A549 (cell line): Measurements from ENCODE around the gene ZNF423. TPM values are rescaled to one million over a fixed set of nuclear protein-coding genes. Genes with fewer than 3 reads are reported as not detected.

ENCODE experiments used
- ATAC-seq, 2 experiments: fragments of 200-7000 bp in 1 of 2; fragments of >200 bp in 1 of 2; cut with Nextera tagmentation in 1 of 2; cut with Tn5 transposase in 1 of 2; 3 replicates each; pipeline versions ENCODE4 v1.8.0 to v1.9.1; 2018 to 2020; ENCODE audit warnings: mild to moderate bottlenecking in 1 of 2, moderate library complexity in 1 of 2
- CTCF ChIA-PET: fragments of 300-600 bp; sonication (Branson Sonifier 250); formaldehyde crosslinking; extraction: SDS; loops from one replicate; lab custom pipeline; 2021; ENCODE audit warnings: antibody characterized with exemption, inconsistent platforms; lab: Yijun Ruan, JAX
- POLR2A ChIA-PET: fragments of 350-600 bp; formaldehyde crosslinking; extraction: SDS; loops from one replicate; lab custom pipeline; 2021; ENCODE audit warnings: antibody characterized with exemption, inconsistent platforms; lab: Yijun Ruan, JAX
- DNase-seq, 2 experiments: peaks; one replicate each; pipeline versions ENCODE4 v3.0.0 to v3.0.0-alpha.2; 2011 to 2016; ENCODE audit warnings: low read depth in 1 of 2, low spot score in 1 of 2
- FAIRE-seq: peaks from 2 replicates; lab custom pipeline; 2011; peaks lifted over from hg19 to GRCh38; lab: Jason Lieb, UNC
- H3K27ac ChIP-seq, 2 experiments: fragments of >200 bp; sonication (Bioruptor Twin); formaldehyde crosslinking; 3 replicates each; pipeline ENCODE4 v1.5.1; 2016 to 2017
- H3K4me1 ChIP-seq: fragments of >200 bp; sonication (Bioruptor Twin); formaldehyde crosslinking; 3 replicates; pipeline ENCODE4 v1.6.1; 2016
- H3K4me2 ChIP-seq: fragments of >200 bp; sonication (Bioruptor Twin); formaldehyde crosslinking; 3 replicates; pipeline ENCODE4 v1.6.1; 2016
- H3K4me3 ChIP-seq: fragments of >200 bp; sonication (Bioruptor Twin); formaldehyde crosslinking; 3 replicates; pipeline ENCODE4 v1.5.1; 2016
- H3K9me3 ChIP-seq: fragments of >200 bp; sonication (Bioruptor Twin); formaldehyde crosslinking; 3 replicates; pipeline ENCODE4 v1.6.1; 2016
- CBX8 ChIP-seq: fragments of 200-600 bp; sonication (generic); IDR thresholded peaks from 2 replicates; pipeline ENCODE4 v1.6.1; 2016
- CHD4 ChIP-seq: fragments of 200-600 bp; sonication (generic); IDR thresholded peaks from 2 replicates; pipeline ENCODE4 v1.6.1; 2016; ENCODE audit warnings: antibody characterized with exemption, mild to moderate bottlenecking, borderline replicate concordance
- EHF ChIP-seq: fragments of 250-450 bp; sonication (Bioruptor Pico); IDR thresholded peaks from 2 replicates; pipeline ENCODE4 v1.5.0; 2020; ENCODE audit warnings: mild to moderate bottlenecking
- ESRRA ChIP-seq: fragments of 150-350 bp; IDR thresholded peaks from 2 replicates; pipeline ENCODE4 v1.6.1; 2014; ENCODE audit warnings: mild to moderate bottlenecking, low read length, borderline replicate concordance
- HEYL ChIP-seq: fragments of 250-450 bp; sonication (Bioruptor Pico); IDR thresholded peaks from 2 replicates; pipeline ENCODE4 v1.8.0; 2021; ENCODE audit warnings: mild to moderate bottlenecking, moderate library complexity
- KDM1A ChIP-seq: fragments of 200-600 bp; sonication (generic); IDR thresholded peaks from 2 replicates; pipeline ENCODE4 v1.6.1; 2016; ENCODE audit warnings: low read depth, mild to moderate bottlenecking
- MAFK ChIP-seq: fragments of 450-650 bp; IDR thresholded peaks from 2 replicates; pipeline ENCODE4 v1.6.1; 2014; ENCODE audit not compliant: partially characterized antibody
- MAZ ChIP-seq: fragments of 150-350 bp; IDR thresholded peaks from 2 replicates; pipeline ENCODE4 v1.6.1; 2014; ENCODE audit warnings: antibody characterized with exemption, low read depth, low read length, borderline replicate concordance
- NPAS2 ChIP-seq: fragments of 250-450 bp; sonication (Bioruptor Pico); IDR thresholded peaks from 2 replicates; pipeline ENCODE4 v1.8.0; 2022; ENCODE audit warnings: mild to moderate bottlenecking, moderate library complexity, borderline replicate concordance
- PHF8 ChIP-seq: fragments of 200-600 bp; sonication (generic); IDR thresholded peaks from 2 replicates; pipeline ENCODE4 v1.6.1; 2016; ENCODE audit warnings: low read depth, mild to moderate bottlenecking, antibody characterized with exemption, moderate library complexity, borderline replicate concordance
- RCOR1 ChIP-seq: fragments of 150-350 bp; IDR thresholded peaks from 2 replicates; pipeline ENCODE4 v1.6.1; 2014; ENCODE audit warnings: antibody characterized with exemption, low read length, low read depth
- RNF2 ChIP-seq: fragments of 200-600 bp; sonication (generic); IDR thresholded peaks from 2 replicates; pipeline ENCODE4 v1.6.1; 2016; ENCODE audit warnings: low read depth, mild to moderate bottlenecking, antibody characterized with exemption, moderate library complexity, borderline replicate concordance
- SREBF2 ChIP-seq: fragments of 450-650 bp; IDR thresholded peaks from 2 replicates; pipeline ENCODE4 v1.6.1; 2014; ENCODE audit warnings: mild to moderate bottlenecking, moderate library complexity
- TP53 ChIP-seq: fragments of 250-450 bp; sonication (Bioruptor Pico); IDR thresholded peaks from 2 replicates; pipeline ENCODE4 v1.5.0; 2021; ENCODE audit warnings: mild to moderate bottlenecking, moderate library complexity
- ZFP36 ChIP-seq: fragments of 450-650 bp; IDR thresholded peaks from 2 replicates; pipeline ENCODE4 v1.6.1; 2014; ENCODE audit warnings: borderline replicate concordance; ENCODE audit not compliant: partially characterized antibody
- WGBS: methylation state at CpG from one replicate; pipeline ENCODE4 v1.1.6; 2017; ENCODE audit errors: missing lambda C conversion rate; 5-methylcytosine and 5-hydroxymethylcytosine counted together
- polyA plus RNA-seq, 4 experiments: library from polyadenylated mRNA; depleted of rRNA in 3 of 4; stranded (reverse); fragments of >200 nt; fragmentation: RNase III in 1 of 4; extraction: RNeasy Plus Mini Kit Qiagen cat#74134 plus additional on column Dnase treatment in 1 of 4; gene quantifications; 2 replicates in 3 of 4; 3 replicates in 1 of 4; pipeline ENCODE4 v1.2.3, GENCODE V29; 2011 to 2017
- TF ChIP-seq, protein P1 (sequence below): fragments of 200-600 bp; sonication (generic); IDR thresholded peaks from 2 replicates; pipeline ENCODE4 v1.6.1; 2016; ENCODE audit warnings: antibody characterized with exemption, mild to moderate bottlenecking, moderate library complexity
- TF ChIP-seq, protein P2 (sequence below): IDR thresholded peaks from 2 replicates; pipeline ENCODE4 v1.6.1; 2012
- TF ChIP-seq, protein P3 (sequence below): IDR thresholded peaks from 2 replicates; pipeline ENCODE4 v1.6.1; 2012; ENCODE audit warnings: low read depth, borderline replicate concordance

ZNF423 gene
- polyA plus RNA-seq, 2 of the 4 experiments (the other 2 are of a cell fraction), result 0.04 to 0.10 TPM

DNA sequence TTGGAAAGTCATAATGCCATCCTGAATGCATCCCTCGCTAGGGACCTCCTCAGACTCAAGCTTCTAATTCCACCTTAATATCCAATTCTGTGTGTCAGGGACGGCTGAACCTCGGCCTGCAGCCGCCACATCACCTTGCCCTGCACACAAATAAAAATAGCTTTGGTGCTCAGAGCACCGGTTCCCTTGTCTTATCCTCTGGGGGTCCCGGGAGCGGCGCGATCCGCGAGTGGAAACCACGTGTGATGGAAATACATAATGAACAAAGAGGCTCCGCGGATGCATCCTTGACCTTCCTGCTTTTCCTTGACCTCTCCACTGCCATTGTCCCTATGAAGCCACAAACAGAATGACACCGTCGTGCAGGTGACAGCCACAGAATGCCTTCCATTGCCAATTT, 143.4 kb downstream of the ZNF423 start:
- H3K9me3 ChIP-seq, result no peaks in the 10 kb centered on the region
- no peak overlapping the region for H3K27ac ChIP-seq
- TF ChIP-seq CBX8 (no peak), MAFK (no peak), ESRRA (no peak), MAZ (no peak)
- TF ChIP-seq, protein P1, sequence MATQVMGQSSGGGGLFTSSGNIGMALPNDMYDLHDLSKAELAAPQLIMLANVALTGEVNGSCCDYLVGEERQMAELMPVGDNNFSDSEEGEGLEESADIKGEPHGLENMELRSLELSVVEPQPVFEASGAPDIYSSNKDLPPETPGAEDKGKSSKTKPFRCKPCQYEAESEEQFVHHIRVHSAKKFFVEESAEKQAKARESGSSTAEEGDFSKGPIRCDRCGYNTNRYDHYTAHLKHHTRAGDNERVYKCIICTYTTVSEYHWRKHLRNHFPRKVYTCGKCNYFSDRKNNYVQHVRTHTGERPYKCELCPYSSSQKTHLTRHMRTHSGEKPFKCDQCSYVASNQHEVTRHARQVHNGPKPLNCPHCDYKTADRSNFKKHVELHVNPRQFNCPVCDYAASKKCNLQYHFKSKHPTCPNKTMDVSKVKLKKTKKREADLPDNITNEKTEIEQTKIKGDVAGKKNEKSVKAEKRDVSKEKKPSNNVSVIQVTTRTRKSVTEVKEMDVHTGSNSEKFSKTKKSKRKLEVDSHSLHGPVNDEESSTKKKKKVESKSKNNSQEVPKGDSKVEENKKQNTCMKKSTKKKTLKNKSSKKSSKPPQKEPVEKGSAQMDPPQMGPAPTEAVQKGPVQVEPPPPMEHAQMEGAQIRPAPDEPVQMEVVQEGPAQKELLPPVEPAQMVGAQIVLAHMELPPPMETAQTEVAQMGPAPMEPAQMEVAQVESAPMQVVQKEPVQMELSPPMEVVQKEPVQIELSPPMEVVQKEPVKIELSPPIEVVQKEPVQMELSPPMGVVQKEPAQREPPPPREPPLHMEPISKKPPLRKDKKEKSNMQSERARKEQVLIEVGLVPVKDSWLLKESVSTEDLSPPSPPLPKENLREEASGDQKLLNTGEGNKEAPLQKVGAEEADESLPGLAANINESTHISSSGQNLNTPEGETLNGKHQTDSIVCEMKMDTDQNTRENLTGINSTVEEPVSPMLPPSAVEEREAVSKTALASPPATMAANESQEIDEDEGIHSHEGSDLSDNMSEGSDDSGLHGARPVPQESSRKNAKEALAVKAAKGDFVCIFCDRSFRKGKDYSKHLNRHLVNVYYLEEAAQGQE, result no peak
- TF ChIP-seq, all 56 proteins: peak for 0
- ATAC-seq, result no peak
- ChIA-PET POLR2A (no interaction called here), CTCF (interaction anchor here (0.9 kb wide), 1 partner anchor 16 kb away, joined by 3 read pairs; no protein-coding TSS in a partner anchor)
- no peak overlapping the region for H3K4me3 ChIP-seq
- 34% methylated on average over 16 of the region's 16 CpGs for WGBS
- no peaks in the 10 kb centered on the region for H3K4me1 ChIP-seq
- H3K4me2 ChIP-seq, result no peak overlapping the region
- no peak for DNase-seq
- FAIRE-seq, result no peak

DNA sequence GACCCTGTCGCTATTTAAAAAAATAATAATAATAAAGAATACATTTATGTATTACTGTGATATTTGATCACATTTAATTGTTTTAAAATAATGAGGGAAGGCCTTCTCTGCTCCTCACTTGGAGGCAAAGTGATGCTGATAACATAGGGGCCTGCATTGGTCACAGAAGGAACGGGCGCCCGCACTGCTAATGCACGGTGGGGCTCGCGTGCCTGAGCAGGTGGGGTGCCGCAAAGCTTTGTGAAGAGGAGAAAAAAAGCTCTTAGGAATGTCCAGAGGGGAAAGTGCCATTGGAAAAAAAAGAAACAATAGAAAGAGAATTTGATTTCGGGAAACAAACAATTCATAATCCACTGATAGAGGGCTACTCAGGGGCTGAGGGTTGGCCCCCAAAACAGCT, 143.8 kb downstream of the ZNF423 start:
- Histone ChIP-seq H3K4me2 (no peak overlapping the region), H3K27ac (no peak overlapping the region), H3K9me3 (no peaks in the 10 kb centered on the region), H3K4me1 (no peaks in the 10 kb centered on the region), H3K4me3 (no peak overlapping the region)
- CTCF ChIA-PET, result interaction anchor here (0.9 kb wide), 1 partner anchor 17 kb away, joined by 3 read pairs; no protein-coding TSS in a partner anchor
- WGBS, result 62% methylated on average over 9 of the region's 9 CpGs
- no peak for FAIRE-seq
- TF ChIP-seq MAFK, result no peak
- no peak for TF ChIP-seq RCOR1
- POLR2A ChIA-PET, result no interaction called here
- ATAC-seq, result no peak
- DNase-seq, result no peak

DNA sequence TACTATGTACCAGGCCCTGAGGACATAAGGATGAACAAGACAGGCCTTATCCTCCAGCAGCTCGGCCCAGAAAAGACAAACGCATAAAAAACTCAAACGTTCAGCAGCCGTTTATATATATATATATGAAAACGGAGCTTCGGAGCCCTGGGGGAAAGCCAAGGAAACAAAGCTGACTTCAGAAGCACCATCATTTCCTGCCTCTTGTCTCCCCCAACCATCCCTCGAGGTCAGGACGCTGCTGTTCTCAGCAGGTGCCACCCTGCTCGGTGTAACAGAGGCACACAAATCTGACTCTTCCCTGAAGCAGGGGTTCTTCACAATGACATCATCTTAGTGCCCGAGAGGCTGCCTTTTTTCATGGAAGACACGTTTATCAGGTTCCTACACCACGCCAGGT, 146.9 kb downstream of the ZNF423 start:
- Histone ChIP-seq H3K4me3 (no peak overlapping the region), H3K4me1 (no peaks in the 10 kb centered on the region), H3K9me3 (no peaks in the 10 kb centered on the region), H3K27ac (no peak overlapping the region), H3K4me2 (no peak overlapping the region)
- DNase-seq (no peak), FAIRE-seq (no peak), ATAC-seq (no peak)
- CTCF ChIA-PET, result interaction anchor here (1.9 kb wide), 1 partner anchor 9 kb away, joined by 5 read pairs; no protein-coding TSS in a partner anchor
- no peak for TF ChIP-seq KDM1A
- TF ChIP-seq, protein P2, sequence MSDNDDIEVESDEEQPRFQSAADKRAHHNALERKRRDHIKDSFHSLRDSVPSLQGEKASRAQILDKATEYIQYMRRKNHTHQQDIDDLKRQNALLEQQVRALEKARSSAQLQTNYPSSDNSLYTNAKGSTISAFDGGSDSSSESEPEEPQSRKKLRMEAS, result no peak
- TF ChIP-seq TP53 (CRISPR knock-in tag), result no peak
- no peak for TF ChIP-seq HEYL (CRISPR knock-in tag)
- WGBS, result 17% methylated on average over 12 of the region's 12 CpGs
- POLR2A ChIA-PET, result no interaction called here

GRCh38 chr16:49708491-49708890, 147.4 kb downstream of the ZNF423 start:
- H3K4me3 ChIP-seq, result no peak overlapping the region
- H3K4me2 ChIP-seq, result no peak overlapping the region
- H3K9me3 ChIP-seq, result no peaks in the 10 kb centered on the region
- FAIRE-seq (no peak), ATAC-seq (no peak), DNase-seq (no peak)
- H3K4me1 ChIP-seq, result no peaks in the 10 kb centered on the region
- TF ChIP-seq NPAS2 (CRISPR knock-in tag) (no peak), ZFP36 (no peak), SREBF2 (no peak), PHF8 (no peak), CHD4 (no peak), ESRRA (no peak), RNF2 (no peak), EHF (CRISPR knock-in tag) (no peak)
- TF ChIP-seq, protein P2, result no peak
- TF ChIP-seq, protein P3, sequence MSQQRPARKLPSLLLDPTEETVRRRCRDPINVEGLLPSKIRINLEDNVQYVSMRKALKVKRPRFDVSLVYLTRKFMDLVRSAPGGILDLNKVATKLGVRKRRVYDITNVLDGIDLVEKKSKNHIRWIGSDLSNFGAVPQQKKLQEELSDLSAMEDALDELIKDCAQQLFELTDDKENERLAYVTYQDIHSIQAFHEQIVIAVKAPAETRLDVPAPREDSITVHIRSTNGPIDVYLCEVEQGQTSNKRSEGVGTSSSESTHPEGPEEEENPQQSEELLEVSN, result no peak
- TF ChIP-seq, protein P1, result no peak
- no peak overlapping the region for H3K27ac ChIP-seq
- ChIA-PET POLR2A (no interaction called here), CTCF (interaction anchor here (1.9 kb wide), 1 partner anchor 9 kb away, joined by 5 read pairs; no protein-coding TSS in a partner anchor)
- 36% methylated on average over 6 of the region's 6 CpGs for WGBS
